Breast epithelium (tissue), 3 donors: ENCODE data around the gene PRICKLE4.

Experiments used
- POLR2AphosphoS5 ChIP-seq, 3 donors: sonication (generic); formaldehyde crosslinking; IDR thresholded peaks; one replicate each; pipeline ENCODE4 v1.6.1; 2017; ENCODE audit warnings: antibody characterized with exemption in 3 of 3
- TF ChIP-seq, protein P1 (sequence below), 3 donors: fragments of 450-650 bp; IDR thresholded peaks; one replicate each; pipeline ENCODE4 v1.5.1; 2016 to 2017; ENCODE audit warnings: antibody characterized with exemption in 3 of 3, mild to moderate bottlenecking in 3 of 3, moderate library complexity in 3 of 3

DNA sequence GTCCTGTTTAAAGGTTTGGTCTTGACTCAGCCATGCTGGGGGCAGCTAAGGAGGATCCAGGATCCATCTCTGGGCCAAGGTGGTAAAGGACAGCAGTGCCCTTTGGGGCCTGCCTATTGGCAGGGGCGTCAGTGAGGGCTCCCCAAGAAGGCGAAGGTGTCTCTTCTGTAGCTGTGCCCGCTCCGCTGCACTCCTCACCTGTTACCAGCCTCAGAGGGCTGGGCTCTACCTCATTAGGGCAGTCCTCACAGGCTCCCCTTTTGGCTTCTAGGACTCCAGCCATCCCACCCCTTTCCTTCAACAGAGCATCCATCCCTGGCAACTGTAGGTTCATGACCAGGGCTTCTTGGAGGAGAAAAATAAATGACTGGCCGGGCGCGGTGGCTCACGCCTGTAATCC lies 11.2 kb upstream of the PRICKLE4 start:
- TF ChIP-seq, protein P1, sequence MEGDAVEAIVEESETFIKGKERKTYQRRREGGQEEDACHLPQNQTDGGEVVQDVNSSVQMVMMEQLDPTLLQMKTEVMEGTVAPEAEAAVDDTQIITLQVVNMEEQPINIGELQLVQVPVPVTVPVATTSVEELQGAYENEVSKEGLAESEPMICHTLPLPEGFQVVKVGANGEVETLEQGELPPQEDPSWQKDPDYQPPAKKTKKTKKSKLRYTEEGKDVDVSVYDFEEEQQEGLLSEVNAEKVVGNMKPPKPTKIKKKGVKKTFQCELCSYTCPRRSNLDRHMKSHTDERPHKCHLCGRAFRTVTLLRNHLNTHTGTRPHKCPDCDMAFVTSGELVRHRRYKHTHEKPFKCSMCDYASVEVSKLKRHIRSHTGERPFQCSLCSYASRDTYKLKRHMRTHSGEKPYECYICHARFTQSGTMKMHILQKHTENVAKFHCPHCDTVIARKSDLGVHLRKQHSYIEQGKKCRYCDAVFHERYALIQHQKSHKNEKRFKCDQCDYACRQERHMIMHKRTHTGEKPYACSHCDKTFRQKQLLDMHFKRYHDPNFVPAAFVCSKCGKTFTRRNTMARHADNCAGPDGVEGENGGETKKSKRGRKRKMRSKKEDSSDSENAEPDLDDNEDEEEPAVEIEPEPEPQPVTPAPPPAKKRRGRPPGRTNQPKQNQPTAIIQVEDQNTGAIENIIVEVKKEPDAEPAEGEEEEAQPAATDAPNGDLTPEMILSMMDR (IDR thresholded peaks at IDR 0.05) = no peak
- no peak for TF ChIP-seq POLR2AphosphoS5 (IDR thresholded peaks at IDR 0.05)
